ENCODE measurements around the gene KLHDC7A.

Gene KLHDC7A

GRCh38 chr1:18480315-18481189 lies at the start of gene KLHDC7A:
KLHDC7A (plus strand) TSS chr1:18480930; CDS start chr1:18480982, 52 bp downstream.
- Histone ChIP-seq H3K36me3 (ENCODE audit: control insufficient read depth in 1 of 2, insufficient read depth in 2 of 2, low read length in 2 of 2) (no peaks in the 10 kb centered on the region), H3K4me1 (ENCODE audit: control insufficient read depth in 1 of 2, insufficient read depth in 2 of 2, low read length in 2 of 2) (no peaks in the 10 kb centered on the region), H3K27me3 (ENCODE audit: low read depth, low read length) (peaks cover 5% of the 10 kb centered on the region), H3K27ac (ENCODE audit: low read length) (no peak within 1 kb of the TSS), H3K4me3 (ENCODE audit: low read depth in 1 of 2, low read length in 2 of 2) (no peak within 1 kb of the TSS), H3K9me3 (ENCODE audit: control insufficient read depth in 1 of 2, low read length in 2 of 2) (no peaks in the 10 kb centered on the region)

- Histone ChIP-seq H3K27me3 (ENCODE audit: low read depth, low read length) (peaks cover 3% of the 10 kb centered on the region), H3K4me3 (ENCODE audit: low read depth in 1 of 2, low read length in 2 of 2) (no peak overlapping the region), H3K4me1 (ENCODE audit: control insufficient read depth in 1 of 2, insufficient read depth in 2 of 2, low read length in 2 of 2) (no peaks in the 10 kb centered on the region), H3K27ac (ENCODE audit: low read length) (no peak overlapping the region), H3K36me3 (ENCODE audit: control insufficient read depth in 1 of 2, insufficient read depth in 2 of 2, low read length in 2 of 2) (no peaks in the 10 kb centered on the region), H3K9me3 (ENCODE audit: control insufficient read depth in 1 of 2, low read length in 2 of 2) (peaks cover 0 to 11% of the 10 kb centered on the region in 2 donors)
These were observed 46.7 kb upstream of the KLHDC7A start for GRCh38 chr1:18434041-18434440.

DNA sequence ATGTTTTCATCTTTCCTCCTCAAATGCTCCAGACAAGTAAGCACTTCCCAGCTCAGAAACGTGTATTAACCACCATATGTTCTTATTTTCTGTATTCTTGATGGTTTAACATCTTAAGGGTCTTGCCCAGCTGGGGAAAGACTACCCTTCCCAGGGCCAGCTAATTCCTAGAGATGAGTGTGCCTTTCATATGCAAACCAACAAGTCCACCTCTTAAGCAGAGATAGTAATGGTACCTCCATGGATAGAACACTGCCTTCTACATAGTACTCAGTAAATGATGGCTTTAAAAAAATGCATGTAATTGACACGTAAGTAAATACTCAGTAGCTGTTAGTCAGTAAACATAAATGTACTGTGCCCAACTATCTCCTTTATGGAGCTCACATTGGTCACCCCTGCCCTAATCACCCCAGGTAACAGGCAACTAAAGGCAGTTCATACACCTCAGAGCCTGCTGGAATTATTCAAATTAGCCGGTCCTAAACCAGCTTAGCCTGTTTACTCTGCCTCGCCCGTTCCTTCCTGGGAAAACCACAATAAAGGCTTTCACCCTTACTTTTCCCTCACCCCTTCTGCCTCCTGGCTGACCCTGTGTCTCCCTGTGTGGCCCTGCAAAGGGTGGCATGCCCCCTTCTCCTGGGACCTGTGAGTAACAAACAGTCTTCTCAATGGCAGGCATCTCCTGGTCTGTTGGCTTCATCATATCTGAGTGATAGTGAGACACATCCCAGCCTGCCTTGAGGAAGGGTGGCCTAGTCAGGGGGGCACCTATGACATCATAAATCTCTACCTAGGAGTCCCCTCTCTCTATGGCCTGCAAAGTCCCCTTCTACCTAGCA lies 40.1 kb upstream of the KLHDC7A start:
- Histone ChIP-seq H3K9me3 (ENCODE audit: control insufficient read depth in 1 of 2, low read length in 2 of 2) (peaks cover 0 to 11% of the 10 kb centered on the region in 2 donors), H3K4me3 (ENCODE audit: low read depth in 1 of 2, low read length in 2 of 2) (no peak overlapping the region), H3K4me1 (ENCODE audit: control insufficient read depth in 1 of 2, insufficient read depth in 2 of 2, low read length in 2 of 2) (no peaks in the 10 kb centered on the region), H3K27me3 (ENCODE audit: low read depth, low read length) (no peaks in the 10 kb centered on the region), H3K27ac (ENCODE audit: low read length) (no peak overlapping the region), H3K36me3 (ENCODE audit: control insufficient read depth in 1 of 2, insufficient read depth in 2 of 2, low read length in 2 of 2) (no peaks in the 10 kb centered on the region)

DNA sequence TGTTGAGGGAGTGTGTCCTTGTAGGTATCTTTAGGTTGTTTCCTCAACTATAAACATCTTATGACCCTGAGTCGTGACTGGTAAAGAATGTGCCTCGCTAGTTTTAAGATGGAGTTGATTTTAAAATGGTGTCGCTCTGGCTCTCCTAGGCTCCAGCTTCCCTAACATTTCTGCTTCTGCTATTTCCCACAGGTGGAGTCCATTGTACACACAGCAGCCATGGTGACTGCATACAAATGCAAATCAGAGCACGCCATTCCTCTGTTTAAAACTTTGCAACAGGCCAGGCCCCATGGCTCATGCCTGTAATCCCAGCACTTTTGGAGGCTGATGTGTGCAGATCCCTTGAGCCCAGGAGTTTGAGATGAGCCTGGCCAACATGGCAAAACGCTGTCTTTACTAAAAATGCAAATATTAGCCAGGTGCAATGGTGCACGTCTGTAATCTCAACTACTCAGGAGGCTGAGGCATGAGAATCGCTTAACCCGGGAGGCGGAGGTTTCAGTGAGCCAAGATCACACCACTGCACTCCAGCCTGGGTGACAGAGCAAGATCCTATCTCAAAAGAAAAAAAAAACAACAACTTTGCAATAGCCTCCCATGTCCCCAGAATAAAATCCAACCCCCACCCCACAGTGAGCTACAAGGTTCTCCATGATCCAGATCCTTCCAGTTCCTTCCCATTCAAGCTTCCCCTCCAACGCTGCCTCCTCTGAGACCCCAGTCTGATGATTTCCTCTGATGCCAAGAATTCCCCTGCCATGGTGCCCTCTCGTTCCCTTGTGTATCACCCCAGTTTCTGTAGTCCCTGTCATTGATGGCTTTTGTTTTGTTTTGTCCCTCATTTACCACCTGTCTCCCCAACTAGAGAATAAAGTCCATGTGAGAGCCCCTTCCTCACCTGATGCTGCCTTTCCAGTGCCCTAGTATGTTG lies 36.9 kb upstream of the KLHDC7A start:
- no peaks in the 10 kb centered on the region for H3K4me1 ChIP-seq (ENCODE audit: control insufficient read depth in 1 of 2, insufficient read depth in 2 of 2, low read length in 2 of 2)
- H3K9me3 ChIP-seq (ENCODE audit: control insufficient read depth in 1 of 2, low read length in 2 of 2) = peaks cover 0 to 9% of the 10 kb centered on the region in 2 donors
- H3K4me3 ChIP-seq (ENCODE audit: low read depth in 1 of 2, low read length in 2 of 2) = no peak overlapping the region
- no peaks in the 10 kb centered on the region for H3K27me3 ChIP-seq (ENCODE audit: low read depth, low read length)
- H3K27ac ChIP-seq (ENCODE audit: low read length) = no peak overlapping the region
- H3K36me3 ChIP-seq (ENCODE audit: control insufficient read depth in 1 of 2, insufficient read depth in 2 of 2, low read length in 2 of 2) = no peaks in the 10 kb centered on the region

DNA sequence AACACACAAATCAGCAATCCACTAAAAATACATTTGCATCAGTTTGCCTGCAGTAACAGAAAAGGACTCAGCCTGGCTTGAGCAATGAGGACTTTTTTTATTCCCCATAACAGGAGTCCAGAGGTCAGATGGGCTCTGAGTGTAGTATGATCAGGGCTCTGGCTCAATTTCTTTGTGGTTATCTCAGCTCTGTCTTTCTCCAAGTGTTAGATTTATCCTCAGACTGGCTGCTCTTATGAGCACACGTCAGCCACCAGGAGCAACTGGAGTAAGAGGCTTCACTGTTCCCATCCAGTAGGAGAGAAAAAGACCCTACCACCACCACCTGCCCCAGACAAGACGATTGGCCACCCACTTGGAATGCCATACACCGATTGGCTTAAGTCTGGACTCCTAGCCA lies 36.2 kb upstream of the KLHDC7A start:
- Histone ChIP-seq H3K27ac (ENCODE audit: low read length) (no peak overlapping the region), H3K4me3 (ENCODE audit: low read depth in 1 of 2, low read length in 2 of 2) (no peak overlapping the region), H3K4me1 (ENCODE audit: control insufficient read depth in 1 of 2, insufficient read depth in 2 of 2, low read length in 2 of 2) (no peaks in the 10 kb centered on the region), H3K36me3 (ENCODE audit: control insufficient read depth in 1 of 2, insufficient read depth in 2 of 2, low read length in 2 of 2) (no peaks in the 10 kb centered on the region), H3K9me3 (ENCODE audit: control insufficient read depth in 1 of 2, low read length in 2 of 2) (peaks cover 0 to 9% of the 10 kb centered on the region in 2 donors), H3K27me3 (ENCODE audit: low read depth, low read length) (no peaks in the 10 kb centered on the region)

DNA sequence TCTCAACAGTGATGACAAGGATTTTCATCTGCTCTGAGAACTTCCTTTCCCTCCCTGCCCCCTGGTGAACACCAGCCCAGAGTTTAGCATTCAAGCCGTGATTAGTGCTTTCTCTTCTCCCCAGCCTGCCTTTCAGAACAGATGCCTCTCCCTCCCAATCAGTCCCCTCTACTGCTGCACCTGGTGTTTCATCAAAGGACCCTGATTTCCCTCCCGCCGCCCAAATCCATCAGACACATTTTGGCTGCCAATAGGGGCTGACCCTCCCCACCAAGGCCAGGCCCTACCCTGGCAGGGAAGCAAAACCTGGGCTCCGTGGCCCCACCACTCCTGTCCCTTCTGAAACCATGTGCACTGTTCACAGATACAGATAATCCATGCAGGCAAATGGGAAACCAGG lies 34.0 kb upstream of the KLHDC7A start:
- no peaks in the 10 kb centered on the region for H3K36me3 ChIP-seq (ENCODE audit: control insufficient read depth in 1 of 2, insufficient read depth in 2 of 2, low read length in 2 of 2)
- H3K4me3 ChIP-seq (ENCODE audit: low read depth in 1 of 2, low read length in 2 of 2) = no peak overlapping the region
- no peaks in the 10 kb centered on the region for H3K27me3 ChIP-seq (ENCODE audit: low read depth, low read length)
- H3K9me3 ChIP-seq (ENCODE audit: control insufficient read depth in 1 of 2, low read length in 2 of 2) = peaks cover 0 to 2% of the 10 kb centered on the region in 2 donors
- no peak overlapping the region for H3K27ac ChIP-seq (ENCODE audit: low read length)
- H3K4me1 ChIP-seq (ENCODE audit: control insufficient read depth in 1 of 2, insufficient read depth in 2 of 2, low read length in 2 of 2) = no peaks in the 10 kb centered on the region

- Histone ChIP-seq H3K27me3 (ENCODE audit: low read depth, low read length) (no peaks in the 10 kb centered on the region), H3K4me1 (ENCODE audit: control insufficient read depth in 1 of 2, insufficient read depth in 2 of 2, low read length in 2 of 2) (no peaks in the 10 kb centered on the region), H3K27ac (ENCODE audit: low read length) (no peak overlapping the region), H3K36me3 (ENCODE audit: control insufficient read depth in 1 of 2, insufficient read depth in 2 of 2, low read length in 2 of 2) (no peaks in the 10 kb centered on the region), H3K4me3 (ENCODE audit: low read depth in 1 of 2, low read length in 2 of 2) (no peak overlapping the region), H3K9me3 (ENCODE audit: control insufficient read depth in 1 of 2, low read length in 2 of 2) (peaks cover 0 to 2% of the 10 kb centered on the region in 2 donors)
These were observed 33.1 kb upstream of the KLHDC7A start for GRCh38 chr1:18447509-18448220.

DNA sequence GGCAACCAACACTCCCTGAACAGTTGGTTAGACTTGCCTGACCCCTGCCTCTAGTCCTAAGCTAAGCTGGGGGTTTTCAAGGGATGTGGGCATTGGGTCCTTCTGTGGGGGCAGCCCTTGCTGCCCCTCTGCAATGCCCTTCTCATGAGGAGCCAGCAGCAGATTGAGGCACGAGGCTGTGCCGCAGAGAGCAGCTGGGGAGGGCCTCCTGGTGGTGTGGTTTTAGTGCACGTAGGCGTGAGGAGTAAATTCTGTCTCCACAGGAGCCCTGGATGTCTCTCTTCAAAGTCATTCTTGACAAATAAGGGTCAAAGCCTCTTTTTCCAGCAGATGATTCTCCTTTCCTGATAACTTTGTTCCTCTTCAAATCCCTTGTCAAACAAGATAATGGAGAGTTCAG lies 31.8 kb upstream of the KLHDC7A start:
- no peak overlapping the region for H3K27ac ChIP-seq (ENCODE audit: low read length)
- no peaks in the 10 kb centered on the region for H3K27me3 ChIP-seq (ENCODE audit: low read depth, low read length)
- no peak overlapping the region for H3K4me3 ChIP-seq (ENCODE audit: low read depth in 1 of 2, low read length in 2 of 2)
- H3K4me1 ChIP-seq (ENCODE audit: control insufficient read depth in 1 of 2, insufficient read depth in 2 of 2, low read length in 2 of 2) = no peaks in the 10 kb centered on the region
- no peaks in the 10 kb centered on the region for H3K36me3 ChIP-seq (ENCODE audit: control insufficient read depth in 1 of 2, insufficient read depth in 2 of 2, low read length in 2 of 2)
- peaks cover 0 to 2% of the 10 kb centered on the region in 2 donors for H3K9me3 ChIP-seq (ENCODE audit: control insufficient read depth in 1 of 2, low read length in 2 of 2)

- Histone ChIP-seq H3K36me3 (ENCODE audit: control insufficient read depth in 1 of 2, insufficient read depth in 2 of 2, low read length in 2 of 2) (no peaks in the 10 kb centered on the region), H3K9me3 (ENCODE audit: control insufficient read depth in 1 of 2, low read length in 2 of 2) (no peaks in the 10 kb centered on the region), H3K27ac (ENCODE audit: low read length) (no peak overlapping the region), H3K27me3 (ENCODE audit: low read depth, low read length) (peaks cover 2% of the 10 kb centered on the region), H3K4me1 (ENCODE audit: control insufficient read depth in 1 of 2, insufficient read depth in 2 of 2, low read length in 2 of 2) (no peaks in the 10 kb centered on the region), H3K4me3 (ENCODE audit: low read depth in 1 of 2, low read length in 2 of 2) (no peak overlapping the region)
These were observed 28.2 kb upstream of the KLHDC7A start for GRCh38 chr1:18452550-18452949.
